BE2C (cell line): Measurements from ENCODE around the gene ASCL1.

Experiments
- DNase-seq: peaks from one replicate; pipeline ENCODE4 v3.0.0-alpha.2; 2020
- H3K27me3 ChIP-seq: fragments of 250-450 bp; sonication (Bioruptor Pico); 2 replicates; pipeline ENCODE4 v1.5.1; 2020; ENCODE audit warnings: mild to moderate bottlenecking
- H3K36me3 ChIP-seq: fragments of 250-450 bp; sonication (Bioruptor Pico); 2 replicates; pipeline ENCODE4 v1.5.1; 2020; ENCODE audit warnings: mild to moderate bottlenecking
- H3K4me1 ChIP-seq: fragments of 250-450 bp; sonication (Bioruptor Pico); 2 replicates; pipeline ENCODE4 v1.5.1; 2020
- H3K4me3 ChIP-seq: 2 replicates; pipeline ENCODE4 v1.5.1; 2011; ENCODE audit warnings: low read depth, low read length
- H3K9me3 ChIP-seq: fragments of 250-450 bp; sonication (Bioruptor Pico); 2 replicates; pipeline ENCODE4 v1.5.1; 2020
- CTCF ChIP-seq: IDR thresholded peaks from 2 replicates; pipeline ENCODE4 v1.5.1; 2012; ENCODE audit warnings: mild to moderate bottlenecking, low read depth, low read length

Gene ASCL1

DNA sequence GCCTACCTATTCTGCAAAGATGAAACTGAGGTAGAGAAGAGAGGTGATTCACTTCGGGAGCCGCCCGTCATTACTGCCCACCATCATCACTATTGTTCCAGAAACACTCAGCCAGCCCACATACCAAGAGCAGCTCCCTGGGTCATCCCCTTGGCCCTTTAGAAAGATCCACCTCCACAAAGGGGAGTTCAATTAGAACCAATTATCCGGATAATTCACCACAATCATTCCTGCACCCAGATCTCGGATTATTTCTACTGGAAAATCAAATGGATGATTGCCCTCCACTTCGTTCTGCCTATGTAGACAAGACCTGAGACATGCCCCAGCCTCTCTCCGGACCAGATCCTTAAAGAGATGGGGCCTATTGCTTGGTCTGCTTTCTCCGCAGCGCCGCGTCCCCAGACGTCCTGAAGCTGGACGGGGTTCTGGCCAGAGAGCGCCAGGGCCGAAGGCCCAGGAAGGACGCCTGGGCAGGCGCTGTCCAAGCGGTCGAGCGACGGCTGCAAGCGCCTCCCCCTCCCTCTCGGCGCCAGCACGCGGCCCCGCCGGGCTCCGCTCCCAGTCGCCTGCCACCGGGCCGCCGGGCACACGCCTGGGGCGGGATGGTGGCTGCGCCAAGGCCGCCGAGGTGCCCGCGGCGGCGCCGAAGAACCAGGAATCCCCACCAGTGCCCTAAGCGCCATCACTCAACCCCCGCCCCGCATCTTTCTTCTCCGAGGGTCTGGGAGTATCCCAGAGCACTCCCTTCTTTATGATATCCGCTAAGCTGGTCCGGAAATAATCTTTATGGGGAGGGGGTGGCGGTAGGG, 1.3 kb upstream of the ASCL1 start:
- peak; percentile 49 for DNase-seq
- peak overlapping the region; percentile 95 for H3K4me3 ChIP-seq
- no peaks in the 10 kb centered on the region for H3K27me3 ChIP-seq

DNA sequence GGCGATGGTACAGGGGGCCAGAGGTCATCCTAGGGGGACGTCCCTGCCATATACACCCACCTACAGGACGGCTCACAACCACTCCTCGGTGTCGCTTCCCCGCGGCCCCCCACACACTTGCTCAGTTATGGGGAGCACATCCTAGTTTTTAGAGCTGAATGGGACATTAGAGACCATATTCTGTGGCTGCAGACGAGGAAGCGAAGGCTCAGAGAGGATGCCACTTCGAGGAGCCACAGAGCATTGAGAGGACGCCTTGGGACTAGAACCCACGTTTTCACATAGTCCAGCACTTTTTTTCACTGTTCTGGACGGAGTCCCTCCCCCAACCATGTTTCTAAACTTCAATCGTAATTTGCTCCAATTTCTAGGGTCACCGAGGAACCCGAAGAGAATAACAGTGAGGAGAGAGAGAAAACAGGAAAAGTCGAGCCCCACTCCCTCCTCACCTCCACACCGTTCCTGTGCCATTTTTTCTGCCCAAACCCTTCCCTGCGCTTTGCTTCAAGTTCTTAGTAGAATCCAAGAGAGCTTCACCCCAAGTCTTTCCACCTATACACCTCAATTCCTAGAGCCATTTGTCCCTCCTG, 641 bp upstream of the ASCL1 start:
- Histone ChIP-seq H3K4me3 (peak overlapping the region; percentile 95), H3K27me3 (no peaks in the 10 kb centered on the region)

More for the DNA sequence above, 1.3 kb upstream of the ASCL1 start:
- Histone ChIP-seq H3K9me3 (no peaks in the 10 kb centered on the region), H3K4me1 (peaks cover 13% of the 10 kb centered on the region), H3K36me3 (peaks cover 15% of the 10 kb centered on the region)
- TF ChIP-seq CTCF: no peak

GRCh38 chr12:102958073-102958829, 777 bp downstream of the ASCL1 start:
- peak overlapping the region; percentile 95 for H3K4me3 ChIP-seq
- peak; percentile 81 for DNase-seq

More for the DNA sequence above, 641 bp upstream of the ASCL1 start:
- no peak for DNase-seq
- H3K9me3 ChIP-seq: no peaks in the 10 kb centered on the region
- H3K4me1 ChIP-seq: peaks cover 13% of the 10 kb centered on the region
- peaks cover 15% of the 10 kb centered on the region for H3K36me3 ChIP-seq
- TF ChIP-seq CTCF: no peak

DNA sequence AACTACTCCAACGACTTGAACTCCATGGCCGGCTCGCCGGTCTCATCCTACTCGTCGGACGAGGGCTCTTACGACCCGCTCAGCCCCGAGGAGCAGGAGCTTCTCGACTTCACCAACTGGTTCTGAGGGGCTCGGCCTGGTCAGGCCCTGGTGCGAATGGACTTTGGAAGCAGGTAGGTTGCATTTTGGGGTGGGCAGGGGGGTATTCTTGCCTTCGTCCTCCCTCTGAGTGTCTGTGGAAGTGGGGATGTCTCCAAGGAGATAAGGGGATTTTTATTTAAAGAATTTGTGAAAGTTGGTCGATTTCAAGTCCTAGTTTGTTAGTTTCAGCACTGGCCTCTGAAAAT, 1.3 kb downstream of the ASCL1 start:
- Histone ChIP-seq H3K27me3 (no peaks in the 10 kb centered on the region), H3K9me3 (no peaks in the 10 kb centered on the region), H3K4me3 (peak overlapping the region; percentile 95), H3K36me3 (peaks cover 15% of the 10 kb centered on the region), H3K4me1 (peaks cover 7% of the 10 kb centered on the region)
- TF ChIP-seq CTCF: no peak
- DNase-seq: no peak

More at GRCh38 chr12:102958073-102958829, 777 bp downstream of the ASCL1 start:
- Histone ChIP-seq H3K4me1 (peaks cover 12% of the 10 kb centered on the region), H3K36me3 (peaks cover 15% of the 10 kb centered on the region), H3K9me3 (no peaks in the 10 kb centered on the region), H3K27me3 (no peaks in the 10 kb centered on the region)
- no peak for TF ChIP-seq CTCF

DNA sequence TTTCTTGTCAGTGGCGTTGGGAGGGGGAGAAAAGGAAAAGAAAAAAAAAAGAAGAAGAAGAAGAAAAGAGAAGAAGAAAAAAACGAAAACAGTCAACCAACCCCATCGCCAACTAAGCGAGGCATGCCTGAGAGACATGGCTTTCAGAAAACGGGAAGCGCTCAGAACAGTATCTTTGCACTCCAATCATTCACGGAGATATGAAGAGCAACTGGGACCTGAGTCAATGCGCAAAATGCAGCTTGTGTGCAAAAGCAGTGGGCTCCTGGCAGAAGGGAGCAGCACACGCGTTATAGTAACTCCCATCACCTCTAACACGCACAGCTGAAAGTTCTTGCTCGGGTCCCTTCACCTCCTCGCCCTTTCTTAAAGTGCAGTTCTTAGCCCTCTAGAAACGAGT, 1.9 kb downstream of the ASCL1 start:
- TF ChIP-seq CTCF: no peak

More for the DNA sequence above, 1.9 kb downstream of the ASCL1 start:
- H3K4me1 ChIP-seq: peaks cover 2% of the 10 kb centered on the region
- H3K9me3 ChIP-seq: no peaks in the 10 kb centered on the region
- peaks cover 15% of the 10 kb centered on the region for H3K36me3 ChIP-seq
- DNase-seq: peak; percentile 43
- H3K27me3 ChIP-seq: no peaks in the 10 kb centered on the region
- H3K4me3 ChIP-seq: peak overlapping the region; percentile 95
